A673 (cell line): ENCODE results near the gene NTN1. TPM values are rescaled to one million over a fixed set of nuclear protein-coding genes. Genes with fewer than 3 reads are reported as not detected.

Experiments used
- BruUV-seq: library from RNA; stranded (reverse); fragments of 400-500 nt; replicated peaks from 2 replicates; lab custom pipeline; 2021; lab: Mats Ljungman, UMichigan
- CTCF ChIA-PET: fragments of 300-600 bp; sonication (Branson Sonifier 250); formaldehyde crosslinking; loops from one replicate; lab custom pipeline; 2022; ENCODE audit warnings: antibody characterized with exemption; lab: Charles Lee
- POLR2A ChIA-PET: fragments of 300-600 bp; sonication (Branson Sonifier 250); formaldehyde crosslinking; loops from one replicate; lab custom pipeline; 2022; ENCODE audit warnings: antibody characterized with exemption; ENCODE audit not compliant: low non-redundant PET; lab: Charles Lee
- DNase-seq: peaks from one replicate; pipeline ENCODE4 v3.0.0-alpha.2; 2015; ENCODE audit warnings: low spot score
- H3K27ac ChIP-seq: fragments of 200-600 bp; sonication (generic); 2 replicates; pipeline ENCODE4 v1.5.1; 2016; ENCODE audit warnings: mixed run types, low read depth, mild to moderate bottlenecking, mixed read lengths, antibody characterized with exemption, low read length; ENCODE audit not compliant: poor library complexity, severe bottlenecking
- H3K27me3 ChIP-seq: fragments of 200-600 bp; sonication (generic); replicated peaks from 2 replicates; pipeline ENCODE4 v1.6.1; 2017; ENCODE audit warnings: mixed run types, low read depth, mild to moderate bottlenecking, mixed read lengths, antibody characterized with exemption, low read length; ENCODE audit not compliant: insufficient read depth, poor library complexity
- H3K36me3 ChIP-seq: fragments of 200-600 bp; sonication (generic); 2 replicates; pipeline ENCODE4 v1.6.1; 2016; ENCODE audit warnings: mixed run types, mild to moderate bottlenecking, mixed read lengths, antibody characterized with exemption, low read length; ENCODE audit not compliant: insufficient read depth, poor library complexity, severe bottlenecking
- H3K4me1 ChIP-seq: fragments of 200-600 bp; sonication (generic); 2 replicates; pipeline ENCODE4 v1.6.1; 2017; ENCODE audit warnings: mixed run types, mild to moderate bottlenecking, mixed read lengths, antibody characterized with exemption, low read length; ENCODE audit not compliant: insufficient read depth, poor library complexity, severe bottlenecking
- H3K4me3 ChIP-seq: fragments of 200-600 bp; sonication (generic); 2 replicates; pipeline ENCODE4 v1.5.1; 2016; ENCODE audit warnings: low read depth, mixed run types, mild to moderate bottlenecking, mixed read lengths, low read length; ENCODE audit not compliant: poor library complexity, severe bottlenecking
- H3K9me3 ChIP-seq: fragments of 200-600 bp; sonication (generic); 2 replicates; pipeline ENCODE4 v1.6.1; 2016; ENCODE audit warnings: mixed run types, low read depth, mild to moderate bottlenecking, mixed read lengths, antibody characterized with exemption, low read length; ENCODE audit not compliant: poor library complexity, severe bottlenecking
- EZH2 ChIP-seq: fragments of 200-600 bp; sonication (generic); IDR thresholded peaks from 2 replicates; pipeline ENCODE4 v1.6.1; 2017; ENCODE audit warnings: borderline replicate concordance, low read depth, mild to moderate bottlenecking, mixed read lengths, antibody characterized with exemption, low read length; ENCODE audit not compliant: poor library complexity, severe bottlenecking
- intact Hi-C: fragments of 100-400 bp; cut with micrococcal nuclease; formaldehyde crosslinking; loops from one replicate; pipeline ENCODE4 v1.10.0; 2022; ENCODE audit not compliant: unreplicated experiment
- total RNA-seq: library from RNA; stranded (reverse); gene quantifications from 2 replicates; pipeline ENCODE4 v1.2.3, GENCODE V29; 2021
- TF ChIP-seq, protein P1 (sequence below): fragments of 300-800, 200-600 bp; sonication (generic); conservative IDR thresholded peaks from 2 replicates; pipeline ENCODE4 v1.5.1; 2017; ENCODE audit warnings: low read depth, mild to moderate bottlenecking, antibody characterized with exemption, low read length, moderate library complexity, mixed read lengths

NTN1 gene
- total RNA-seq, 1 experiment from 2014 or later: 4.3 TPM

DNA sequence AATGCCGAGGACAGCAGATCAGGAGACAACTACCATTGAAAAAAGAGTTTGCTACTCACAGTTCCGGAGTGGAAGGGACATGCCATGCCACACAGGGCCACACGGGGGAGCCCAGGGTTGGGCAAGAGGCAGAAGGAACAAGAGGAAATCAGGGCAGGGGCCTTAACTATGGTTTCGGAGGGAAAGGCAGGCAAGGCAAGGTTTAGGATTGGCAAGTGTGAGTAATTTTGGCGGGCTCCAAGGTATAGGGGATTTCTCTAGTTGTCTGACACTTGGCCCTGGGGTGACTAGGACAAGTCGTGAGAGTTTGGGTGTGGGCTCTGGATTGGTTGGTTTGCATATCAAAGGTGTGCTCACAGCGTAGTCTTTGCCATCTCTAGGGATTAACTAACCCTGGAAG is 27.0 kb upstream of the NTN1 start:
- Histone ChIP-seq H3K36me3 (no peaks in the 10 kb centered on the region), H3K9me3 (no peaks in the 10 kb centered on the region), H3K27ac (no peak overlapping the region), H3K27me3 (no peaks in the 10 kb centered on the region), H3K4me3 (no peak overlapping the region), H3K4me1 (no peaks in the 10 kb centered on the region)
- TF ChIP-seq EZH2: no peak
- TF ChIP-seq, protein P1, sequence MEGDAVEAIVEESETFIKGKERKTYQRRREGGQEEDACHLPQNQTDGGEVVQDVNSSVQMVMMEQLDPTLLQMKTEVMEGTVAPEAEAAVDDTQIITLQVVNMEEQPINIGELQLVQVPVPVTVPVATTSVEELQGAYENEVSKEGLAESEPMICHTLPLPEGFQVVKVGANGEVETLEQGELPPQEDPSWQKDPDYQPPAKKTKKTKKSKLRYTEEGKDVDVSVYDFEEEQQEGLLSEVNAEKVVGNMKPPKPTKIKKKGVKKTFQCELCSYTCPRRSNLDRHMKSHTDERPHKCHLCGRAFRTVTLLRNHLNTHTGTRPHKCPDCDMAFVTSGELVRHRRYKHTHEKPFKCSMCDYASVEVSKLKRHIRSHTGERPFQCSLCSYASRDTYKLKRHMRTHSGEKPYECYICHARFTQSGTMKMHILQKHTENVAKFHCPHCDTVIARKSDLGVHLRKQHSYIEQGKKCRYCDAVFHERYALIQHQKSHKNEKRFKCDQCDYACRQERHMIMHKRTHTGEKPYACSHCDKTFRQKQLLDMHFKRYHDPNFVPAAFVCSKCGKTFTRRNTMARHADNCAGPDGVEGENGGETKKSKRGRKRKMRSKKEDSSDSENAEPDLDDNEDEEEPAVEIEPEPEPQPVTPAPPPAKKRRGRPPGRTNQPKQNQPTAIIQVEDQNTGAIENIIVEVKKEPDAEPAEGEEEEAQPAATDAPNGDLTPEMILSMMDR: peak; percentile 95
- ChIA-PET CTCF (interaction anchor here (0.6 to 0.7 kb wide), 2 partner anchors 74 to 661 kb away, joined by 6 to 7 read pairs; no protein-coding TSS in a partner anchor), POLR2A (no interaction called here)
- intact Hi-C loops: loop anchor here (2.0 to 10.0 kb wide), 2 partner anchors 410 to 528 kb away; no protein-coding TSS in a partner anchor
- BruUV-seq: no TSS peak
- peak; percentile 84 for DNase-seq

DNA sequence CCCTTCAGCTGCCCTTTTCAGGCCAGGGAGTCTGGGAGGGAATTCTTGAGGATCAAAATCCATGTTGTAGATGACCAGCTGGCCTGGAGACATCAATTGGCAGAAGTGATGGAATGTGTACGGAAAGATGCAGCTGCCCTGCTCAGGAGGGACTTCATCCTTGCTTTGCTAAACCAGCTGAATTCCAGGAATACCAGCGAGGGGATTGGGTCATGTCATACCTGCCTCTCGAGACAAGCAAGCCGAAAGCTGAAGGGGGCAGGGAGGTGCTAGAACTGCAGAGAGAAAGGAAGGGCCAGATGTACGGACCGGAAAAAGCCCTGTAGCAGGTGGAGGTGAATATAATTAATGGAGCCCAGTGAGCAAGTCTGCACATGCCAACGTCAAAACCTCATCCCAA is 25.6 kb upstream of the NTN1 start:
- H3K4me3 ChIP-seq: no peak overlapping the region
- intact Hi-C loops: loop anchor here (2.0 to 10.0 kb wide), 2 partner anchors 409 to 527 kb away; no protein-coding TSS in a partner anchor
- peaks cover 4% of the 10 kb centered on the region for H3K9me3 ChIP-seq
- no TSS peak for BruUV-seq
- peaks cover 3% of the 10 kb centered on the region for H3K27me3 ChIP-seq
- TF ChIP-seq, protein P1: no peak
- no peak for TF ChIP-seq EZH2
- POLR2A ChIA-PET: no interaction called here
- H3K36me3 ChIP-seq: no peaks in the 10 kb centered on the region
- H3K4me1 ChIP-seq: no peaks in the 10 kb centered on the region
- H3K27ac ChIP-seq: no peak overlapping the region
- CTCF ChIA-PET: interaction anchor here (1.6 kb wide), 1 partner anchor 526 kb away, joined by 5 read pairs; no protein-coding TSS in a partner anchor
- no peak for DNase-seq

DNA sequence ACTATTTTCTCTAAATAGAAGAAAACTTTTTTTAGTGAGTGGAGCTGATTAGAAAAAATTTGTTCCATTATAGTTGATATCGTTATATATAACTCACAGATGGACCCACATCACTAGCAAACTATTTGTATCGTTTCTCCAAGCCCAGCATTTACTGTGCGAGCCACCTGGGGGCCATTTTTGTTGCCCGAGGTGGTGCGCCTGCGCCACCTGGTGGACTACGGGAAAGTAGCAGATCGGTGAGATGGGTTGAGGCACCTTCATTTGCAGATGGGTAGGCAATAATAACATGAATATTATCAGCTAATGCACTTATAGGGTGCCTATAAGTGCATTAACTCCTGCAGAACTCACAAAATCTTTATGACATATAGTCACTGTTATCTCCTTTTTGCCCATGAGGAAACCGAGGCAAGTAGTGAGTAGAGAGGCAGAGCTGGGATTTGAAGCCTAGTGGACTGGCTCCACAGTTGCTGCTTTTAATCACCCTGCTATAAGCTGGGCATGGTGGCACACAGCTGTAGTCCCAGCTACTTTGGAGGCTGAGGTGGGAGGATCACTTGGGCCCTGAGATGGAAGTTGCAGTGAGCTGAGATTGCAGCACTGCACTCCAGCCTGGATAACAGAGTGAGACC is 23.2 kb upstream of the NTN1 start:
- peak; percentile 77 for DNase-seq
- POLR2A ChIA-PET: no interaction called here
- intact Hi-C loops: loop anchor here (10.0 kb wide), 1 partner anchor 407 kb away; no protein-coding TSS in a partner anchor

More for the DNA sequence above, 23.2 kb upstream of the NTN1 start:
- CTCF ChIA-PET: interaction anchor here (0.9 kb wide), 2 partner anchors 14 to 524 kb away, joined by 3 read pairs; no protein-coding TSS in a partner anchor
- H3K27me3 ChIP-seq: peaks cover 21% of the 10 kb centered on the region
- no TSS peak for BruUV-seq
- H3K4me1 ChIP-seq: no peaks in the 10 kb centered on the region
- H3K27ac ChIP-seq: no peak overlapping the region
- TF ChIP-seq, protein P1: peak; percentile 99
- no peak for TF ChIP-seq EZH2
- no peaks in the 10 kb centered on the region for H3K36me3 ChIP-seq
- peaks cover 4% of the 10 kb centered on the region for H3K9me3 ChIP-seq
- H3K4me3 ChIP-seq: no peak overlapping the region
